PFSK-1 (cell line): ENCODE measurements around the gene PCSK6.

ENCODE experiments used
- POLR2AphosphoS5 ChIP-seq: IDR thresholded peaks from 2 replicates; pipeline ENCODE4 v1.6.1; 2012; ENCODE audit warnings: low read depth, mild to moderate bottlenecking, control low read depth, low read length, moderate library complexity
- TAF1 ChIP-seq: IDR thresholded peaks from 2 replicates; pipeline ENCODE4 v1.6.1; 2012; ENCODE audit warnings: low read length, control low read depth, borderline replicate concordance; ENCODE audit not compliant: insufficient read depth
- TF ChIP-seq, protein P1 (sequence below), 2 experiments: IDR thresholded peaks; 2 replicates each; pipeline versions ENCODE4 v1.6.1 to v1.8.0; 2011 to 2012; ENCODE audit warnings: low read depth in 2 of 2, low read length in 2 of 2, control low read depth in 1 of 2, inconsistent platforms in 1 of 2, mild to moderate bottlenecking in 1 of 2, moderate library complexity in 1 of 2; ENCODE audit not compliant: insufficient read depth in 1 of 2

DNA sequence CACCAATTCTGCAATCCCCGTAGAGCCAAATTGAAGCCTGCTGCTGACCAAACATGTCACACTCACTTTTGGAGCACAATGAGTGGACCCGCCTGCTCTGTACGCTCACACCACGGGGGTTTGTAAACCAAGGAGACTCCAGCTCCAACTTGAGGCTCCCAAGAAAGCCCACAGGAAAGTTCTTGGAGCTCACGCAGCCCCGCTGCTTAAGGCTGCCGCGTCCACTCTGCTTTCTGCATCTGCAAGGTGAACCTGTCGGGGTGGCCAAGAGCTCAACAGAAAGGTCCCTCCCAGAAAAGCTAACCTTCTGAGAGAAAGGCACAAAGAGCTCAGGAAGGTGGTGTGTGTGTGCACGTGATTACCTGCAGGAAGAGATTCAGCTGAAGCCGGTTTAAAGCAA, 94.9 kb downstream of the PCSK6 start:
- TF ChIP-seq POLR2AphosphoS5 (no peak), TAF1 (no peak)
- TF ChIP-seq, protein P1, sequence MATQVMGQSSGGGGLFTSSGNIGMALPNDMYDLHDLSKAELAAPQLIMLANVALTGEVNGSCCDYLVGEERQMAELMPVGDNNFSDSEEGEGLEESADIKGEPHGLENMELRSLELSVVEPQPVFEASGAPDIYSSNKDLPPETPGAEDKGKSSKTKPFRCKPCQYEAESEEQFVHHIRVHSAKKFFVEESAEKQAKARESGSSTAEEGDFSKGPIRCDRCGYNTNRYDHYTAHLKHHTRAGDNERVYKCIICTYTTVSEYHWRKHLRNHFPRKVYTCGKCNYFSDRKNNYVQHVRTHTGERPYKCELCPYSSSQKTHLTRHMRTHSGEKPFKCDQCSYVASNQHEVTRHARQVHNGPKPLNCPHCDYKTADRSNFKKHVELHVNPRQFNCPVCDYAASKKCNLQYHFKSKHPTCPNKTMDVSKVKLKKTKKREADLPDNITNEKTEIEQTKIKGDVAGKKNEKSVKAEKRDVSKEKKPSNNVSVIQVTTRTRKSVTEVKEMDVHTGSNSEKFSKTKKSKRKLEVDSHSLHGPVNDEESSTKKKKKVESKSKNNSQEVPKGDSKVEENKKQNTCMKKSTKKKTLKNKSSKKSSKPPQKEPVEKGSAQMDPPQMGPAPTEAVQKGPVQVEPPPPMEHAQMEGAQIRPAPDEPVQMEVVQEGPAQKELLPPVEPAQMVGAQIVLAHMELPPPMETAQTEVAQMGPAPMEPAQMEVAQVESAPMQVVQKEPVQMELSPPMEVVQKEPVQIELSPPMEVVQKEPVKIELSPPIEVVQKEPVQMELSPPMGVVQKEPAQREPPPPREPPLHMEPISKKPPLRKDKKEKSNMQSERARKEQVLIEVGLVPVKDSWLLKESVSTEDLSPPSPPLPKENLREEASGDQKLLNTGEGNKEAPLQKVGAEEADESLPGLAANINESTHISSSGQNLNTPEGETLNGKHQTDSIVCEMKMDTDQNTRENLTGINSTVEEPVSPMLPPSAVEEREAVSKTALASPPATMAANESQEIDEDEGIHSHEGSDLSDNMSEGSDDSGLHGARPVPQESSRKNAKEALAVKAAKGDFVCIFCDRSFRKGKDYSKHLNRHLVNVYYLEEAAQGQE (IDR thresholded peaks at IDR 0.05; ENCODE audit: insufficient read depth in 1 of 2, low read depth in 2 of 2, low read length in 2 of 2), result no peak
